ENCODE results near the gene MSI2.

DNA sequence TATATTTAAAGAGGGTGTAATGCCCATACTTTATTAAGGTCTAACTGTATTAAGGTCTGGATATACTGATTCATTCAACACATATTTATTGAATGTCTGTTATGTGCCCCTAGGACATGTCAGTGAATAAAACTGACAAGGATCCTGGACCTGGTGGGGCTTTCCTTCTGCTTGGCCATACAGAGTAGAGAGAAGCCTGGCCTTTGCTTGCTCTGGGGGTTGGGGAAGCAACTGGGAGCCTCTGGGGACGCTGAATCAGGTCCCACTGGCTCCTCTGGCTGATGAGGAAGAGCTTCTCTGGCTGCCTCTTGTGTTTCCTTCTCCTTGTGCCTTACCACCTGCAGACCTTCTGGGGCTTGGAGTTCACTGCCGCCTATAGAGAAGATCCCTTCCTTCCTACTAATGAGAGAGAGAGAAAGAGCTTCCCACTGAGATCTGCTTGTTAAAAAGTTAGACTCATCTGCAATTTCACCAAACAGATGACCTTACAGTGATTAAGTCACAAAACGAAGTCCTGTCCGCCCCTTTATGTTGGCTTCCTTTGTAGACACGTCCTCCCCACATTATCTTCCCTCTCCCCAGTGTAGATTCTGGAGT, 49.7 kb downstream of the MSI2 start:
- TF ChIP-seq, protein P1, sequence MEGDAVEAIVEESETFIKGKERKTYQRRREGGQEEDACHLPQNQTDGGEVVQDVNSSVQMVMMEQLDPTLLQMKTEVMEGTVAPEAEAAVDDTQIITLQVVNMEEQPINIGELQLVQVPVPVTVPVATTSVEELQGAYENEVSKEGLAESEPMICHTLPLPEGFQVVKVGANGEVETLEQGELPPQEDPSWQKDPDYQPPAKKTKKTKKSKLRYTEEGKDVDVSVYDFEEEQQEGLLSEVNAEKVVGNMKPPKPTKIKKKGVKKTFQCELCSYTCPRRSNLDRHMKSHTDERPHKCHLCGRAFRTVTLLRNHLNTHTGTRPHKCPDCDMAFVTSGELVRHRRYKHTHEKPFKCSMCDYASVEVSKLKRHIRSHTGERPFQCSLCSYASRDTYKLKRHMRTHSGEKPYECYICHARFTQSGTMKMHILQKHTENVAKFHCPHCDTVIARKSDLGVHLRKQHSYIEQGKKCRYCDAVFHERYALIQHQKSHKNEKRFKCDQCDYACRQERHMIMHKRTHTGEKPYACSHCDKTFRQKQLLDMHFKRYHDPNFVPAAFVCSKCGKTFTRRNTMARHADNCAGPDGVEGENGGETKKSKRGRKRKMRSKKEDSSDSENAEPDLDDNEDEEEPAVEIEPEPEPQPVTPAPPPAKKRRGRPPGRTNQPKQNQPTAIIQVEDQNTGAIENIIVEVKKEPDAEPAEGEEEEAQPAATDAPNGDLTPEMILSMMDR (conservative IDR thresholded peaks at IDR 0.05; ENCODE audit: low read length) = no peak
- TF ChIP-seq EZH2phosphoT487 (IDR thresholded peaks at IDR 0.05; ENCODE audit: borderline replicate concordance) = no peak
